Duodenal mucosa (tissue), 2 donors: Measurements from ENCODE around the gene SLC26A6.

Experiments
- H3K27ac ChIP-seq: one replicate; pipeline ENCODE4 v1.7.0; 2013; ENCODE audit warnings: low read depth, low read length
- H3K27me3 ChIP-seq, 2 donors: one replicate each; pipeline ENCODE4 v1.7.0; 2013; ENCODE audit warnings: low read length in 2 of 2, control low read depth in 1 of 2; ENCODE audit not compliant: insufficient read depth in 2 of 2, control insufficient read depth in 1 of 2
- H3K36me3 ChIP-seq, 2 donors: one replicate each; pipeline ENCODE4 v1.7.0; 2013; ENCODE audit warnings: low read length in 2 of 2, control low read depth in 1 of 2; ENCODE audit not compliant: insufficient read depth in 2 of 2, control insufficient read depth in 1 of 2
- H3K4me1 ChIP-seq, 2 donors: one replicate each; pipeline ENCODE4 v1.7.0; 2013; ENCODE audit warnings: low read length in 2 of 2, control low read depth in 1 of 2; ENCODE audit not compliant: insufficient read depth in 2 of 2, control insufficient read depth in 1 of 2
- H3K4me3 ChIP-seq, 2 donors: one replicate each; pipeline ENCODE4 v1.7.0; 2013; ENCODE audit warnings: low read length in 2 of 2, low read depth in 1 of 2
- H3K9ac ChIP-seq, 2 donors: one replicate each; pipeline ENCODE4 v1.7.0; 2013; ENCODE audit warnings: low read length in 2 of 2, low read depth in 1 of 2
- H3K9me3 ChIP-seq, 2 donors: one replicate each; pipeline ENCODE4 v1.7.0; 2013; ENCODE audit warnings: low read length in 2 of 2, control low read depth in 1 of 2; ENCODE audit not compliant: control insufficient read depth in 1 of 2

The SLC26A6 gene

DNA sequence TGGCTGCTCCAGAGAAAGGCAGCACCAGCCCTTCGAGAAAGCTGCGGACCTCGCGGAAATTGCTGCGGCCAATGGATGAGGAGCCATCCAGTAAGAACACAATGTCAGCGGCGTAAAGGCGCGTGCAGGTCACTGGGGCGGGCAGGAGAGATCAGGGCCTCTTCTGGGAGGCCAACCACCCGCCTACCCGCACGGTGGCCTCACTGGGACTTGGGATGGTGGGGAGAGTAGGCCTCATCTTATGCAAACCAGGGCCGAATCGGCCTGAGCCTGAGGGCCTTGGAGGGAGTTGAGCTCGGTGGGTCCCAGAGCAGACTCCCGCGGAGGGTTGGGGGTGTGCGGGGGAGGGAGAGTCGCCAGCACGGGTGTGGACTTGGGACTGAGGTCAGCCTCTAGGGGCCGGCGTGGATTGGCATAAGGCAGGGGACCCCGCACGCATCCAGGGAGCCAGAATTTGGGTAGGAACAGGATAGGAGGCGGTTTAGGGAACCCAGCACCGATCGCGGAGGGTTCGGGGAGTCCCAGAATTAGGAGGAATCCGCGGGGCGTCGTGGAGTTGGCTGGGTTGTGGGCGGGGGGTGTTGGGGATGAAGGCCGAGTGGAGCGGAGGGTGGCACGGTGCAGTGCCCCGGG, 40.7 kb downstream of the SLC26A6 start:
- Histone ChIP-seq H3K36me3 (peaks cover 4 to 21% of the 10 kb centered on the region in 2 donors), H3K9ac (peak overlapping the region in 1 of 2 donors; percentile 10), H3K27me3 (peaks cover 3 to 5% of the 10 kb centered on the region in 2 donors), H3K4me1 (peaks cover 0 to 31% of the 10 kb centered on the region in 2 donors), H3K9me3 (no peaks in the 10 kb centered on the region), H3K27ac (no peak overlapping the region), H3K4me3 (peak overlapping the region; percentile 5 to 59)

GRCh38 chr3:48593337-48593736, 41.9 kb downstream of the SLC26A6 start:
- Histone ChIP-seq H3K4me1 (peaks cover 0 to 22% of the 10 kb centered on the region in 2 donors), H3K9ac (no peak overlapping the region), H3K27me3 (peaks cover 3 to 5% of the 10 kb centered on the region in 2 donors), H3K4me3 (no peak overlapping the region), H3K9me3 (no peaks in the 10 kb centered on the region), H3K36me3 (peaks cover 0 to 9% of the 10 kb centered on the region in 2 donors), H3K27ac (no peak overlapping the region)

- H3K9ac ChIP-seq, result no peak overlapping the region
- H3K9me3 ChIP-seq, result no peaks in the 10 kb centered on the region
- H3K4me3 ChIP-seq, result no peak overlapping the region
- H3K4me1 ChIP-seq, result peaks cover 0 to 15% of the 10 kb centered on the region in 2 donors
- peaks cover 3 to 5% of the 10 kb centered on the region in 2 donors for H3K27me3 ChIP-seq
- H3K36me3 ChIP-seq, result peaks cover 0 to 2% of the 10 kb centered on the region in 2 donors
- no peak overlapping the region for H3K27ac ChIP-seq
These were observed 42.7 kb downstream of the SLC26A6 start for GRCh38 chr3:48592519-48593087.

DNA sequence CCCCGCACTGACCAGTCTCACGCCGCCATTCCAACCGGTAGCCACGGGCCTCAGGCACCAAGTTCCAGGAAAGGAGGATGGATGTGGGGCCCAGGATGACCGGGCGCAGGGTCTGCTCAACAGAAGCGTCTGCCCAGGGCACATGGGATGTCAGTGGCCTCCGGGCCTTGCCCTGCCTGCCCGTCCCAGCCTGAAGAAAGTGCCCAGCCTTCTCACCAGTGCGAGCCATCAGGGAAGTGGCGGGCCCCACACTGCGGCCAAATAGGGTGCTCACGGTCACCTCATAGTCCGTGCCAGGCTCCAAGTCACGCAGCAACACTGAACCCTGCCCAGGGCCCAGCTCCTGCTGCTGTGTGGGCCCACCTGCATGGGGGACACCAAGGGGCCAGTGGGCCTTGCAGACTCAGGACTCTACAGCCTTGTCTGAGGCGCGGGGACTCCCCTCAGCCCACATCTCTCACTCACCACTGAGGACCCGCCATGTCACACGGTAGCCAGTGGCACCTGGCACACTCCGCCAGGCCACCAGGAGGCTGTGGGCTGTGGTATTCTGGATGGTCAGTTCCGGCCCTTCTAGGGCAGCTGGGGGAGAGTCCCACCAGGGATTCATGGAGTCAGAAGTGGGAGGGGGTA, 43.3 kb downstream of the SLC26A6 start:
- Histone ChIP-seq H3K36me3 (no peaks in the 10 kb centered on the region), H3K4me1 (peaks cover 0 to 15% of the 10 kb centered on the region in 2 donors), H3K9ac (no peak overlapping the region), H3K4me3 (no peak overlapping the region), H3K27me3 (peaks cover 3 to 5% of the 10 kb centered on the region in 2 donors), H3K27ac (no peak overlapping the region), H3K9me3 (no peaks in the 10 kb centered on the region)

DNA sequence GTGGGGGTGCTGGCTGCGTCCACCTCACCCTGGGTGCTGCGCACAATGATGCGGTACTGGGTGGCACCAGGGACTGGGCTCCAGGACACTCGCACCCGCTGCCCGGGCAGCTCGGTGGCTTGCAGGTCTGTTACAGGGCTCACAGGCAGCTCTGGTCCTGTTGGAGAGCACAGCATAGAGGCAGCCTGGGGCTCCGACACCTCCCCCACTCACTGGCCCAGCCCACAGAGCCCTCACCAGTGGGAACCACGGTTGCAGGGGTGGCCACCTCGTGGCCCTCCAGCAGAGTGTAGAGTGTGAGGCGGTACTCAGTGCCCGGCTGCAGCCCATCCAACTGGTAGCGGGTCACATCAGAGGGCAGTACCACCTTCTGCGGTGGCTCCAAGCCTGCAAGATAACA, 43.8 kb downstream of the SLC26A6 start:
- Histone ChIP-seq H3K4me1 (peaks cover 0 to 15% of the 10 kb centered on the region in 2 donors), H3K4me3 (no peak overlapping the region), H3K27me3 (peaks cover 3 to 5% of the 10 kb centered on the region in 2 donors), H3K9me3 (no peaks in the 10 kb centered on the region), H3K36me3 (no peaks in the 10 kb centered on the region), H3K27ac (no peak overlapping the region), H3K9ac (no peak overlapping the region)

DNA sequence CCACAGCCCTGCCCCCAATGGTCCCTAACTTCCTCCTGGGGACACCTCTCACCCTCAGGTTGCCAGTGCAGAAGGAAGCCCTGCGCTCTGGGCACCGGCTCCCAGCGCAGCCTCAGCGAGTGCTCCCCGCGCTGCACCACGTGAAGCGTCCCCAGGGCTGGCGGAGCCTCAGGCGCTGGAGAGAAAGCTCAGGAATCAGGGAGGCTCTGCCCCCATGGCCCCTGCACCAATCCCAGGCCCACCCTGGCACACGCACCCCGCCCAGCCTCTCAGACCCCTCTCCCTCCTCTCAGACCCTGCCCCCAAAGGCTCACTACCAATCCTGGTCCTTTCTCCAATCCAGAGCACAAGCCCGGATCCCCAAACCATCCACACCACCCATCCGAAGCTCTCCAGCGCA, 47.0 kb downstream of the SLC26A6 start:
- no peak overlapping the region for H3K27ac ChIP-seq
- H3K4me3 ChIP-seq, result no peak overlapping the region
- no peaks in the 10 kb centered on the region for H3K4me1 ChIP-seq
- H3K36me3 ChIP-seq, result no peaks in the 10 kb centered on the region
- H3K27me3 ChIP-seq, result peaks cover 0 to 2% of the 10 kb centered on the region in 2 donors
- no peaks in the 10 kb centered on the region for H3K9me3 ChIP-seq
- no peak overlapping the region for H3K9ac ChIP-seq

DNA sequence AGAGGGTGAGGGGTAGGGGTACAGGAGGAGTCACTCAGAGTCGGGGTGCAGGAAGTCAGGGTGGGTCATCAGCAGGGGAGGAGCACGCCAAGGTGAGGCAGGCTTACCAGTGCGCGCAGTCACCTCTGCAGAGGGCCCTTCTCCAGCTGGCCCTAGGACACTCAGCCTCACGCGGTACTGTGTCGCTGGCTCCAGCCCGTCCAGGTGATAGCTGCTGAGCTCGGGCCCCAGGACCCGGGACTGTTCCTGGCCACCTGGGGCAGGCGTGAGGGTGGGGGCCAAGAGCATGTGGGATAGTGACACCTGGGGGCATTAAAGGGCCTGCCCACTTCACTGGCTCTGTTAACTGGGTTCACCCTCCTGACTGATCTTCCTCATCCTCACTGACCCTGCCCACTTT, 47.6 kb downstream of the SLC26A6 start:
- Histone ChIP-seq H3K4me3 (no peak overlapping the region), H3K9ac (no peak overlapping the region), H3K27me3 (no peaks in the 10 kb centered on the region), H3K9me3 (no peaks in the 10 kb centered on the region), H3K4me1 (no peaks in the 10 kb centered on the region), H3K36me3 (no peaks in the 10 kb centered on the region), H3K27ac (no peak overlapping the region)

DNA sequence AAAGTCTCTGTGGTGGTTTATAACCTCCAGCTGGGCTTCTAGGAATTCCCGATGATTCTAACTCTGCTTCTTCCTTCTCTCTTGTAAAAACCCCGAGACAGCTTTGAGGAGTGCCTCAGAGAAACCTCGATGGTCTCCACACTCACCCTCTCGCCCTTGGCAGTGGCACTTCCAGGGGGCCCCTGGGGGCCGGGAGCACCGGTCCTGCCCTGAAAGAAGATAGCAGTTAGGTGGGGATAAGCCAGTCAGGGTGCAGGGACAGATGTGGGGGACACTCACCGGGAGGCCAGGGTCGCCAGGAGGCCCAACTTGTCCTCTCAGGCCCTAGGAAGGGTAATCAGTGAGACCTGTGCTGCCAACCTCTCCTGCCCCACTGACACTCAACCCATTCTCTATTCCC, 49.9 kb downstream of the SLC26A6 start:
- H3K9me3 ChIP-seq, result no peaks in the 10 kb centered on the region
- H3K27me3 ChIP-seq, result no peaks in the 10 kb centered on the region
- no peak overlapping the region for H3K4me3 ChIP-seq

GRCh38 chr3:48584836-48585235, 50.4 kb downstream of the SLC26A6 start:
- no peaks in the 10 kb centered on the region for H3K27me3 ChIP-seq
- H3K4me1 ChIP-seq, result no peaks in the 10 kb centered on the region

More for the DNA sequence above, 49.9 kb downstream of the SLC26A6 start:
- Histone ChIP-seq H3K36me3 (no peaks in the 10 kb centered on the region), H3K4me1 (no peaks in the 10 kb centered on the region), H3K9ac (no peak overlapping the region), H3K27ac (no peak overlapping the region)

GRCh38 chr3:48581621-48582481, 53.4 kb downstream of the SLC26A6 start:
- Histone ChIP-seq H3K9me3 (no peaks in the 10 kb centered on the region), H3K27me3 (no peaks in the 10 kb centered on the region), H3K4me3 (no peak overlapping the region), H3K4me1 (no peaks in the 10 kb centered on the region), H3K9ac (no peak overlapping the region), H3K27ac (no peak overlapping the region), H3K36me3 (no peaks in the 10 kb centered on the region)

More at GRCh38 chr3:48584836-48585235, 50.4 kb downstream of the SLC26A6 start:
- Histone ChIP-seq H3K36me3 (no peaks in the 10 kb centered on the region), H3K9me3 (no peaks in the 10 kb centered on the region), H3K9ac (no peak overlapping the region), H3K27ac (no peak overlapping the region), H3K4me3 (no peak overlapping the region)
